Measurements from ENCODE around the gene PLCH1. TPM values are rescaled to one million over a fixed set of nuclear protein-coding genes. Genes with fewer than 3 reads are reported as not detected.
"Not testable (repeated sequence)": the region's sequence is repeated elsewhere in the genome, so short reads cannot be mapped to it uniquely, and the experiment has no call there.

PLCH1 gene
- total RNA-seq, 1 donor from 2014 or later: 4.5 TPM

DNA sequence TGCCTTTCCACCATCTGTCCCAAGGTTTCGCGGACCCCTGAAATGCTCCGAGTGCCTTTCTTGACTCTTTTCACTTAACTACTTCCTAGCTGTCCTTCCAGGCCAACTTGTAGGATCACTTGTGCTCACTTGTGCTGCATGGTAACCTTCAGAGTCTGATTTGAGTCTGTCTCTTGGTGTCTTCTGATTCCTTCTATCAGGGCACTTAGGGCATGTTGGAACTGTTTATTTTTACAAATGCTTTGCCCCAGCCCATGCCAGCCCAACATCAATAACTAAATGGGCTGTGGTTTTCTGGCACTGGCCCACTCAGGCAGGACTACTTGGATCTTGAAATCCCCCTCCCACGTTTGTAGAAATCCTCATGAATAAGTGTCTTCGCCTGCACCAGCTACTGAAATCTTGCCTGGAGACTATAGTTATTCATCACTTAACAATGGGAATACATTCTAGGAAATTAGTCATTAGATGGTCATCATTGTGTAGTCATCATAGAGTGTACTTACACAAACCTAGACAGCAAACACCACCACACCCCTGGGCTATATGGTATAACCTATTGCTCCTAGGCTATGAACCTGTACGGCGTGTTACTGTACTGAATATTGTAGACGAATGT is 328.3 kb downstream of the PLCH1 start:
- intact Hi-C loops (cut with DNase I): no loop called here
- DNase-seq (ENCODE audit: low spot score) (no peak), ATAC-seq (no peak)

DNA sequence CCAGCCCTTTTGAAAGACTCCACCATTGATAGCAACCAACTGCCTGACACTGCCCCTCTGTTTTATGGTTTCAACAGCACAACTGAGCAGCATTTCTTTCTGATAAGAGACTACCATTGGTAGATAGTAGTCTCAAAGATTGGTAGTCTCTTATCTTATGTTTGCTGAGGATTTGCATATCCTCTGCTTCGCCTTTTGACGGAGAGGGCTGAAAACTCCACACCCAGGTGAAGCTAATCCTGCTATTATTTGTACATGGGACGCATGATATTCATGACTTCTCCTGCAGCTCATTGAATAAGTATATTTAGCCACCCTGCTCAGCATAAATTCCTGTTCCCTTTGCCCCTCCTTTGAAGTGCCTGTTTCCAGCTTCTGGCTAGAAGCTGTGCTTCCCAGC is 332.0 kb downstream of the PLCH1 start:
- ATAC-seq (no peak), DNase-seq (ENCODE audit: low spot score) (no peak)
- intact Hi-C loops (cut with DNase I): no loop called here

- intact Hi-C loops (cut with DNase I): no loop called here
- ATAC-seq (no peak), DNase-seq (ENCODE audit: low spot score) (no peak)
These were observed 333.2 kb downstream of the PLCH1 start for GRCh38 chr3:155411500-155412223.

- intact Hi-C loops (cut with DNase I): no loop called here
- ATAC-seq: no peak
- DNase-seq (ENCODE audit: low spot score): no peak
These were observed 335.5 kb downstream of the PLCH1 start for GRCh38 chr3:155409336-155409735.

- DNase-seq (ENCODE audit: low spot score) (no peak), ATAC-seq (no peak)
- intact Hi-C loops (cut with DNase I): no loop called here
These were observed 336.9 kb downstream of the PLCH1 start for GRCh38 chr3:155407971-155408370.

GRCh38 chr3:155407331-155407730 is 337.5 kb downstream of the PLCH1 start:
- no peak for ATAC-seq
- intact Hi-C loops (cut with DNase I): no loop called here
- no peak for DNase-seq (ENCODE audit: low spot score)

DNA sequence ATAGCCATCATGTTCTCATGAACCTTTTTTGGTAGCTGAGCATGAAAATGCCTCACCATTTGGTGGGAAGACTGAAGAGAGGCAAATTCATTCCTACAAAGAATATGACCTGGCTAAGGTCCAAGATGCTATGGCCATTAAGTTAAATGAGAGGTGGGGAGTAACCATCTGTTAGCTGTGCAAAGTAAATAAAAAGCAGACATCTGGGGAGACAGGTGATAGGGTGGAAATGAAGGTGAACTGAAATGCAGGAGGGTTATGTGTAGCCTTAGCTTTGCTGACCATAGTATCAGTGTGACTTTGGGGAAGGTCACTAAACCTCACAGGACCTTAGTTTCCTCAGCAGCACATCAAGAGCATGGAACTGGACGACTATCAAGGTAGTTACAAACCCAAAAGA is 340.4 kb downstream of the PLCH1 start:
- DNase-seq (ENCODE audit: low spot score) (no peak), ATAC-seq (no peak)
- intact Hi-C loops (cut with DNase I): no loop called here

DNA sequence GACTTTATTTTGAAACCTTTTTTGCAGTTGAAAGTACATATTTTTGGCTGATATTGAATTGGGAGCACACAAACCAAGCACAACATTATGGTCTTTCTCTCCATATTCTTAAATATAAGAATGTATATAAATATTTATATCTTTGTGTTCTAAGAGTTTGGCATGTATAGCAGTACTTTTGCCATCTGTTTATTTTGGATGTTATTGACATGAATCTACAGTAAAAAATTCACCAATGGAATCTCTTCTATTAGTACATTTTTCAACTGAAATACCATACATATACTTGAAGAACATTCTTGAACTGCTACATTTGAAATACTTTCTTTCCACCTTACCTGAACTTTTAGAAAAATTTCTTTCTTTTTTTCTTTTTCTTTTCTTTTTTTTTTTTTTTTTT is 342.2 kb downstream of the PLCH1 start:
- no peak for DNase-seq (ENCODE audit: low spot score)
- intact Hi-C loops (cut with DNase I): no loop called here
- no peak for ATAC-seq

DNA sequence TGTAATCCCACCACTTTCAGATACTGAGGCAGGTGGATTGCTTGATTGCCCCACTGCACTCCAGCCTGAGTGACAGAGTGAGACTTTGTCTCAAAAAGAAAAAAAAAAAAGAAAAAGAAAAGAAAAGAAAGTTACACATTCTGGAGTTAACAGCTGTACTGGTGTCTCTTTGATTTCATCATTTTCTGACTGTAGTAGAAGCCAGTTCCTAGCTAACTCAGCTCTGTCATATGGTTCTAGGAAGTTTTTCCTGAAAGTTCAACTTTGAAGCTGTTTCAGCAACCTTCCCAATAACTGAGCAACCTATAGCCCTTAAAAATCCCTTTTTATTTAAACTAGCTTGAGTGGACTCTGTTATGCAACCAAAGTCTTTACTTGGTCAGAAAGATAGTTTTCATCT is 346.8 kb downstream of the PLCH1 start:
- ATAC-seq (no peak), DNase-seq (ENCODE audit: low spot score) (no peak)
- intact Hi-C loops (cut with DNase I): no loop called here

- ATAC-seq; DNase-seq (ENCODE audit: low spot score); intact Hi-C loops (cut with DNase I): not testable (repeated sequence)
These were observed 350.0 kb downstream of the PLCH1 start for GRCh38 chr3:155394896-155395295.

- DNase-seq (ENCODE audit: low spot score): no peak
These were observed 350.6 kb downstream of the PLCH1 start for GRCh38 chr3:155394240-155394639.

GRCh38 chr3:155393316-155393715 is 351.6 kb downstream of the PLCH1 start:
- ATAC-seq: no peak
- no peak for DNase-seq (ENCODE audit: low spot score)
- intact Hi-C loops (cut with DNase I): no loop called here

More at GRCh38 chr3:155394240-155394639, 350.6 kb downstream of the PLCH1 start:
- intact Hi-C loops (cut with DNase I): no loop called here
- ATAC-seq: no peak

DNA sequence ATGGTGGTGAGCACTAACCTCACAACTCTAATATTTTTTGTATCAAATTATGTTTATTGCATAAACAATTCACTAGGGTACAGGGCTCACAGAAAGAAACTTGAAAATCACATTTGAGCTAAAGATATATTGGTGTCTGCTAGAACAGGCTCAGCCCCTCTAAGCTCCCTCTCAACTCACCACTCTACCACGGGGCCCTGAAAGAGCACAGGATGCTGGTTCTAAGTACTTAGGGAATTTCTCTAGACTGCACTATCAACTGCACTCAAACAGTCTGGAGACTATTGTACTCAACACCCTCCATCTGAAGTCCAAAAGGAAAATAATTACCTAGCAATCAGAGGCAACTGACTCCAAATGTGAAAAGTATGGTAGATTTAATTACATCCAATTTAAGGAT is 352.7 kb downstream of the PLCH1 start:
- intact Hi-C loops (cut with DNase I): no loop called here
- ATAC-seq (peak; percentile 9), DNase-seq (ENCODE audit: low spot score) (no peak)

DNA sequence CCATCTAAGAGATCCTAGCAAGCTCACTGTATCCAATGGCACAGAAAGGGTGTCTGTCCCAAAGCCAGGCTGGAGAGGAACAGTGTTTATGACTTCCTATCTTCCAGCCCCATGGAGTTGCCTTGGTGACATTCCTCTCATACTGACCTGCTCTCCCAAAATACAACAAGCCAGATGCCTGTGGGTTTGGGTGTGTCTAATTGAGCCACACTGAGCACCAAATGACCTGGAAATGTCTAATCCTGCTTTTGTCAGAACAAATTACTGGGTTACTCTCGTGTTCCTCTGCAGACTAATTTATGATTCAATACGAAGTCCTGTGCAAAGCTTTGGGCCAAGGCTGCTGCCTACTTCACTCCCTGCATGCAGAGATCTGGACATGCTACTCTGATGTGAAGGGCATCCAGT is 353.3 kb downstream of the PLCH1 start:
- DNase-seq (ENCODE audit: low spot score): peak; percentile 61

GRCh38 chr3:155391104-155391503 is 353.8 kb downstream of the PLCH1 start:
- ATAC-seq: peak; percentile 94
- intact Hi-C loops (cut with DNase I): no loop called here

More for the DNA sequence above, 353.3 kb downstream of the PLCH1 start:
- peak; percentile 97 for ATAC-seq
- intact Hi-C loops (cut with DNase I): no loop called here

GRCh38 chr3:155390351-155390750 is 354.5 kb downstream of the PLCH1 start:
- DNase-seq (ENCODE audit: low spot score) (no peak), ATAC-seq (no peak)
- intact Hi-C loops (cut with DNase I): no loop called here

More at GRCh38 chr3:155391104-155391503, 353.8 kb downstream of the PLCH1 start:
- DNase-seq (ENCODE audit: low spot score): no peak

- DNase-seq (ENCODE audit: low spot score): no peak
- intact Hi-C loops (cut with DNase I): no loop called here
- no peak for ATAC-seq
These were observed 356.5 kb downstream of the PLCH1 start for GRCh38 chr3:155388417-155388816.

GRCh38 chr3:155387571-155387970 is 357.3 kb downstream of the PLCH1 start:
- DNase-seq (ENCODE audit: low spot score): no peak
- no peak for ATAC-seq
- intact Hi-C loops (cut with DNase I): no loop called here

DNA sequence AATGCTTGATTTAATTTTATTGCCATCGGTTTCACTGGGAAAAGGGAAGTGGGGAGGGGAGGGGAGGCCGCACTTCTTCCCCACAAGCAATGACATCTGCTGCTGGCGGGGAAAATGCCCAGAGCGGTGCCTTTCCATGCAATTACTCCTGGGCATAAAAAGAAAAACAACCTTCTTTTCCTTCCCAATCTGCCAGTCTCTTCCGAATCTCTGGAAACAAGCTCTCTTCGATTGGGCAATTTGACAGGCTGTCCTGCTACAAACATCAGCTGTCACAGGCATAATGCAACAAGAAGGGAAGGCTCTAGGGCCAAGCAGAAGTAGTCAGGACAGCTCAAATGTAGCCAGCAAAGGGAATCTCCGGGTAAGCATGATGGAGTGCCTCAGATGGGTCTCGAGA is 358.0 kb downstream of the PLCH1 start:
- DNase-seq (ENCODE audit: low spot score): no peak
- no peak for ATAC-seq
- intact Hi-C loops (cut with DNase I): no loop called here

GRCh38 chr3:155385896-155386625 is 358.8 kb downstream of the PLCH1 start:
- ATAC-seq: no peak
- intact Hi-C loops (cut with DNase I): no loop called here
- no peak for DNase-seq (ENCODE audit: low spot score)
